OCI-LY1 (cell line): ENCODE results near the gene SEMA4F.

Experiments used
- H2AFZ ChIP-seq: fragments of 200-600 bp; sonication (generic), shearing (Covaris generic); 2 replicates; pipeline ENCODE4 v1.6.0; 2014; ENCODE audit warnings: antibody characterized with exemption, mild to moderate bottlenecking, low read length
- H3F3A ChIP-seq: fragments of 200-600 bp; sonication (generic), shearing (Covaris generic); 2 replicates; pipeline ENCODE4 v1.6.0; 2014; ENCODE audit warnings: mild to moderate bottlenecking, antibody characterized with exemption, low read length, moderate library complexity; ENCODE audit not compliant: insufficient read depth
- H3K27ac ChIP-seq: fragments of 200-600 bp; sonication (generic); 2 replicates; pipeline ENCODE4 v1.5.1; 2014; ENCODE audit warnings: low read length, mixed run types, mild to moderate bottlenecking, low read depth; ENCODE audit not compliant: poor library complexity, severe bottlenecking
- H3K27me3 ChIP-seq: fragments of 200-600 bp; sonication (generic); 2 replicates; pipeline ENCODE4 v1.6.0; 2014; ENCODE audit warnings: antibody characterized with exemption, mild to moderate bottlenecking, low read length, moderate library complexity; ENCODE audit not compliant: insufficient read depth
- H3K36me3 ChIP-seq: fragments of 200-600 bp; sonication (generic); 2 replicates; pipeline ENCODE4 v1.6.1; 2014; ENCODE audit warnings: mild to moderate bottlenecking, antibody characterized with exemption, low read length, moderate library complexity, mixed read lengths; ENCODE audit not compliant: insufficient read depth
- H3K4me1 ChIP-seq: fragments of 200-600 bp; sonication (generic); 2 replicates; pipeline ENCODE4 v1.5.1; 2014; ENCODE audit warnings: mild to moderate bottlenecking, low read length, moderate library complexity; ENCODE audit not compliant: insufficient read depth, severe bottlenecking
- H3K4me2 ChIP-seq: fragments of 200-600 bp; sonication (generic), shearing (Covaris generic); 2 replicates; pipeline ENCODE4 v1.6.1; 2014; ENCODE audit warnings: low read length
- H3K4me3 ChIP-seq: fragments of 200-600 bp; sonication (generic); 2 replicates; pipeline ENCODE4 v1.5.1; 2014; ENCODE audit warnings: low read length, low read depth, mild to moderate bottlenecking, mixed read lengths; ENCODE audit not compliant: poor library complexity, severe bottlenecking
- H3K79me2 ChIP-seq: fragments of 200-600 bp; shearing (Covaris generic); 2 replicates; pipeline ENCODE4 v1.6.1; 2016; ENCODE audit warnings: mixed run types, low read length, mixed read lengths; ENCODE audit not compliant: insufficient read depth
- H3K9ac ChIP-seq: fragments of 200-600 bp; sonication (generic), shearing (Covaris generic); 2 replicates; pipeline ENCODE4 v1.6.1; 2014; ENCODE audit warnings: mild to moderate bottlenecking, low read length, mixed read lengths
- H3K9me2 ChIP-seq: fragments of 200-600 bp; sonication (generic), shearing (Covaris generic); 2 replicates; pipeline ENCODE4 v1.6.1; 2014; ENCODE audit warnings: low read depth, mild to moderate bottlenecking, low read length, mixed read lengths
- H3K9me3 ChIP-seq: fragments of 200-600 bp; shearing (Covaris generic); 2 replicates; pipeline ENCODE4 v1.6.1; 2014; ENCODE audit warnings: low read length, mixed read lengths
- H4K20me1 ChIP-seq: fragments of 200-600 bp; sonication (generic), shearing (Covaris generic); 2 replicates; pipeline ENCODE4 v1.6.0; 2016; ENCODE audit warnings: mild to moderate bottlenecking, low read length; ENCODE audit not compliant: insufficient read depth
- CTCF ChIP-seq: fragments of 200-600 bp; sonication (generic), shearing (Covaris generic); IDR thresholded peaks from 2 replicates; pipeline ENCODE4 v1.5.1; 2017; ENCODE audit warnings: mild to moderate bottlenecking, antibody characterized with exemption, low read length, moderate library complexity, mixed read lengths
- EZH2 ChIP-seq: fragments of 200-600 bp; sonication (generic), shearing (Covaris generic); IDR thresholded peaks from 2 replicates; pipeline ENCODE4 v1.8.0; 2017; ENCODE audit warnings: borderline replicate concordance, mixed run types, mild to moderate bottlenecking, antibody characterized with exemption, low read length, moderate library complexity, mixed read lengths

Gene SEMA4F

GRCh38 chr2:74632209-74632938 lies 21.7 kb upstream of the SEMA4F start:
- no peaks in the 10 kb centered on the region for H3K9me3 ChIP-seq
- no peak overlapping the region for H2AFZ ChIP-seq
- no peaks in the 10 kb centered on the region for H3K9me2 ChIP-seq
- H3F3A ChIP-seq: no peaks in the 10 kb centered on the region
- H3K79me2 ChIP-seq: no peaks in the 10 kb centered on the region
- no peaks in the 10 kb centered on the region for H4K20me1 ChIP-seq
- H3K4me2 ChIP-seq: no peak overlapping the region
- H3K4me3 ChIP-seq: no peak overlapping the region
- H3K4me1 ChIP-seq: no peaks in the 10 kb centered on the region
- H3K36me3 ChIP-seq: no peaks in the 10 kb centered on the region
- no peak overlapping the region for H3K9ac ChIP-seq
- no peak overlapping the region for H3K27ac ChIP-seq
- H3K27me3 ChIP-seq: no peaks in the 10 kb centered on the region
- TF ChIP-seq EZH2 (no peak), CTCF (no peak)

GRCh38 chr2:74632939-74633312 lies 21.1 kb upstream of the SEMA4F start:
- no peak overlapping the region for H3K9ac ChIP-seq
- TF ChIP-seq CTCF: no peak
- no peak overlapping the region for H2AFZ ChIP-seq
- no peak overlapping the region for H3K27ac ChIP-seq
- no peaks in the 10 kb centered on the region for H3K36me3 ChIP-seq
- H3K4me1 ChIP-seq: no peaks in the 10 kb centered on the region
- no peaks in the 10 kb centered on the region for H3K27me3 ChIP-seq
- no peaks in the 10 kb centered on the region for H3K79me2 ChIP-seq
- no peaks in the 10 kb centered on the region for H3K9me3 ChIP-seq
- H3K9me2 ChIP-seq: no peaks in the 10 kb centered on the region
- no peak overlapping the region for H3K4me2 ChIP-seq
- no peaks in the 10 kb centered on the region for H3F3A ChIP-seq
- no peak overlapping the region for H3K4me3 ChIP-seq
- no peaks in the 10 kb centered on the region for H4K20me1 ChIP-seq

GRCh38 chr2:74639550-74639949 lies 14.5 kb upstream of the SEMA4F start:
- Histone ChIP-seq H2AFZ (no peak overlapping the region), H3K79me2 (no peaks in the 10 kb centered on the region), H4K20me1 (no peaks in the 10 kb centered on the region), H3K4me2 (no peak overlapping the region), H3K36me3 (no peaks in the 10 kb centered on the region), H3K27ac (no peak overlapping the region), H3K9me3 (no peaks in the 10 kb centered on the region), H3K9ac (no peak overlapping the region), H3K9me2 (no peaks in the 10 kb centered on the region), H3K27me3 (no peaks in the 10 kb centered on the region), H3F3A (no peaks in the 10 kb centered on the region), H3K4me3 (no peak overlapping the region), H3K4me1 (no peaks in the 10 kb centered on the region)
- TF ChIP-seq EZH2: no peak
- TF ChIP-seq CTCF: no peak
